ENCODE results near the gene NOC4L.

Gene NOC4L

DNA sequence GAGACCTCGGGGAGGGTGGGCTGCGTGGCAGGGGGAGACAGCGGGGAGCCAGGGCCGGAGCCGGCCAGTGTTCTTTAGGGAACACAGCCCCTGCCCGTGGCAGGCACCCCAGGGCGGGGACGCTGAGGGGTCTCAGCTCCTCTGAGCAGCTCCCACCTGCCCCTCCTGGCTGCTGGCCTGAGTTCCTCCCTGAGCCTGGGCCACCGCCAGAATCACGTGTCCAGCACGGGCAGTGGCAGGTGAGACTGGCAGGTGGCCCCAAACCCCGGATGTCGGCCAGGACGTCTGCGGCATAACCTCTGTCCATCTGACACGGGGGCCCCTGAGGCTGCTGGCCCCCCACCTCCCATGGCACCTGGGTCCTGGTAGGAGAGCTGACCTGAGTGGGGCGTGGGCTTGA is 25.1 kb downstream of the NOC4L start:
- TF ChIP-seq CTCF (IDR thresholded peaks at IDR 0.05; ENCODE audit: insufficient read depth, low read length, poor library complexity, severe bottlenecking), result no peak
- DNase-seq (ENCODE audit: extremely low read depth, insufficient read length), result no peak
- H3K27me3 ChIP-seq (replicated peaks; ENCODE audit: control insufficient read depth, insufficient read depth, low read length), result no peaks in the 10 kb centered on the region; the same call in 1 of the 2 replicates

DNA sequence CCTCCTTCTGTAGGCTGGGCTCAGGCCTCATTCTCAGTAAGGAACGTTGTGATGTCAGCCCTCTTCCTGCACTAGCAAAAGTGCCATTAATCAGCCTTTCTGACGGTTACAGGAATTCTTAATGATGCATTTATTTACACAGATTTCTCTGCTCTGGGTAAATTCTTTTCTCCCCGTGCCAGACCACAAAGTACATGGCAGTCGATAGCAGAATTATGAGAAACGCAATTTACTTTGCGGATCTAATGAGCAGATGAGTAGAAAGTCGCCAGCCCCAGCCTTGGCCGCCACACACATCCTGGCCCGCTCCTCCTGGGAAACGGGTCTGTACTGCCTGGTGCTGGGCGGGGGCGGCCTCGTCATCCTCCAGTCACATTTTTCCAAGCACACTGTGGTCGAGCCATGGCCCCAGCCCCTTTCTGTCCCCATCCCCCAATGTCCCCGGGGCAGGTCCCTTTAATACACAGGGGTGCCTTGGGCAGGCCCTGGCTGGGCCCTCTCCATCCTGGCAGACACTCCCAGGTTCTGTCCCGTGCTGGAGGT is 25.9 kb downstream of the NOC4L start:
- Histone ChIP-seq H3K36me3 (ENCODE audit: control insufficient read depth, insufficient read depth, low read length) (no peaks in the 10 kb centered on the region), H3K27me3 (replicated peaks; ENCODE audit: control insufficient read depth, insufficient read depth, low read length) (no peaks in the 10 kb centered on the region; the same call in 1 of the 2 replicates), H3K4me3 (replicated peaks; ENCODE audit: low read depth, low read length) (no peak overlapping the region)
- DNase-seq (ENCODE audit: extremely low read depth, insufficient read length), result no peak
- no peak for TF ChIP-seq CTCF (IDR thresholded peaks at IDR 0.05; ENCODE audit: insufficient read depth, low read length, poor library complexity, severe bottlenecking)

More for the DNA sequence above, 25.1 kb downstream of the NOC4L start:
- no peak overlapping the region for H3K4me3 ChIP-seq (replicated peaks; ENCODE audit: low read depth, low read length)
- no peaks in the 10 kb centered on the region for H3K36me3 ChIP-seq (ENCODE audit: control insufficient read depth, insufficient read depth, low read length)

DNA sequence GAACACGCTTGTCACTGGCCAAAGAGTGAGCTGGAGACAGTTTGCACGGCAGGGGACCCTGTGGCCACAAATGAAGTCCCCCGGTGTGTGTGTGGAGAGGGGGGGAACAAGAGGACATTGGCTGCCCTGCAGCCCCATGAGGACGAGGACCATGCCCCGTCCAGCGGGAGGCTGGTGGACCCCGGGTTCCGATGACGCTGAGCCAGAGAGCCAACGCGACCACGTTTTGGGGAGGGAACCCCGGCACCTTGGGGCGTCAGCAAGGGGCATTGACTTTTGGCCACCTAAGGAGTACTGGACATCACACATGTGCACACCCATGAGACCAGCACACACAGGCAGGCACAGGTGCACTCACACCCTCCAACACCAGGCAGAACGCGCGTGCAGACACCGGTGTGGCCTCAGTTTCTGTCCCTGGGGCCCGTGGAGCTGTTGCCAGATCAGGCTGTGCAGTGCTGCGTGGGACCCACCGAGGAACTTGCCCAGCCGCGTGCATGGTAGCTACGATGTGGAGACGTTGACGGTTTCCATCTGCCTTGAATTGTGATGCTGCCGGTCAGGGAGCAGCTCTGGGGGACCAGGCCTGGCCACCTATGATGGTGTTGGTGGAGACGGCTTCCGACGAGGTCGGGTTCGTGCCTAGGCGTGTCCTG is 26.5 kb downstream of the NOC4L start:
- no peak overlapping the region for H3K4me3 ChIP-seq (replicated peaks; ENCODE audit: low read depth, low read length)
- no peaks in the 10 kb centered on the region; the same call in 1 of the 2 replicates for H3K27me3 ChIP-seq (replicated peaks; ENCODE audit: control insufficient read depth, insufficient read depth, low read length)
- TF ChIP-seq CTCF (IDR thresholded peaks at IDR 0.05; ENCODE audit: insufficient read depth, low read length, poor library complexity, severe bottlenecking), result no peak
- H3K36me3 ChIP-seq (ENCODE audit: control insufficient read depth, insufficient read depth, low read length), result no peaks in the 10 kb centered on the region
- no peak for DNase-seq (ENCODE audit: extremely low read depth, insufficient read length)

- Histone ChIP-seq H3K36me3 (ENCODE audit: control insufficient read depth, insufficient read depth, low read length) (no peaks in the 10 kb centered on the region), H3K27me3 (replicated peaks; ENCODE audit: control insufficient read depth, insufficient read depth, low read length) (no peaks in the 10 kb centered on the region; the same call in 1 of the 2 replicates), H3K4me3 (replicated peaks; ENCODE audit: low read depth, low read length) (no peak overlapping the region)
- TF ChIP-seq CTCF (IDR thresholded peaks at IDR 0.05; ENCODE audit: insufficient read depth, low read length, poor library complexity, severe bottlenecking), result no peak
- DNase-seq (ENCODE audit: extremely low read depth, insufficient read length), result no peak
These were observed 27.2 kb downstream of the NOC4L start for GRCh38 chr12:132171293-132171967.

- no peaks in the 10 kb centered on the region for H3K36me3 ChIP-seq (ENCODE audit: control insufficient read depth, insufficient read depth, low read length)
- no peak for TF ChIP-seq CTCF (IDR thresholded peaks at IDR 0.05; ENCODE audit: insufficient read depth, low read length, poor library complexity, severe bottlenecking)
- H3K27me3 ChIP-seq (replicated peaks; ENCODE audit: control insufficient read depth, insufficient read depth, low read length), result no peaks in the 10 kb centered on the region; the same call in 1 of the 2 replicates
- DNase-seq (ENCODE audit: extremely low read depth, insufficient read length), result no peak
- no peak overlapping the region for H3K4me3 ChIP-seq (replicated peaks; ENCODE audit: low read depth, low read length)
These were observed 27.8 kb downstream of the NOC4L start for GRCh38 chr12:132171968-132172521.
